Stimulated activated CD4-positive, alpha-beta T cell treated with anti-CD3 and anti-CD28 coated beads, Interleukin-1b, Interleukin-23, amount 100 ng/mL, for 24 hours (primary cell): Measurements from ENCODE around the gene RFX4.
"Not testable (repeated sequence)": the region's sequence is repeated elsewhere in the genome, so short reads cannot be mapped to it uniquely, and the experiment has no call there.

Source experiments
- DNase-seq, 4 experiments: peaks; one replicate each; pipeline ENCODE4 v3.0.0-alpha.2; 2020; ENCODE audit warnings: low read depth in 4 of 4, low spot score in 1 of 4

The RFX4 gene

GRCh38 chr12:106685381-106685780, 102.6 kb downstream of the RFX4 start:
- no peak for DNase-seq

- no peak for DNase-seq
Measured at GRCh38 chr12:106687672-106688071, 104.9 kb downstream of the RFX4 start.

- no peak for DNase-seq
Measured at GRCh38 chr12:106690569-106691305, 107.9 kb downstream of the RFX4 start.

DNA sequence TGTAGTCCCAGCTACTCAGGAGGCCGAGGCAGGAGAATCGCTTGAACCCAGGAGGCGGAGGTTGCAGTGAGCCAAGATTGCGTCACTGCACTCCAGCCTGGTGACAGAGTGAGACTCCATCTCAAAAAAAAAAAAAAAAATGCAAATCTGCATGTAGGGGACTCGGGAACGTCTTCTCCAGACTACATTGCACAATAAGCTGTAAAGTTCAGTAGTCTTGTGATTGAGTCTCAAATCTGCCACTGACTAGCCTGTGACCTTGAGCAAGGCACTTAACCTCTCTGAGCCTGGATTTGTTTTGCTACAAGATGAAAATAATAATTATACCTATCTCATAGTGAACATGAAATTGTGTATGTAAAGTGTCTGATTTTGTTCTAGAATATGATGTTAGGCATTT, 109.2 kb downstream of the RFX4 start:
- DNase-seq = not testable (repeated sequence)

DNA sequence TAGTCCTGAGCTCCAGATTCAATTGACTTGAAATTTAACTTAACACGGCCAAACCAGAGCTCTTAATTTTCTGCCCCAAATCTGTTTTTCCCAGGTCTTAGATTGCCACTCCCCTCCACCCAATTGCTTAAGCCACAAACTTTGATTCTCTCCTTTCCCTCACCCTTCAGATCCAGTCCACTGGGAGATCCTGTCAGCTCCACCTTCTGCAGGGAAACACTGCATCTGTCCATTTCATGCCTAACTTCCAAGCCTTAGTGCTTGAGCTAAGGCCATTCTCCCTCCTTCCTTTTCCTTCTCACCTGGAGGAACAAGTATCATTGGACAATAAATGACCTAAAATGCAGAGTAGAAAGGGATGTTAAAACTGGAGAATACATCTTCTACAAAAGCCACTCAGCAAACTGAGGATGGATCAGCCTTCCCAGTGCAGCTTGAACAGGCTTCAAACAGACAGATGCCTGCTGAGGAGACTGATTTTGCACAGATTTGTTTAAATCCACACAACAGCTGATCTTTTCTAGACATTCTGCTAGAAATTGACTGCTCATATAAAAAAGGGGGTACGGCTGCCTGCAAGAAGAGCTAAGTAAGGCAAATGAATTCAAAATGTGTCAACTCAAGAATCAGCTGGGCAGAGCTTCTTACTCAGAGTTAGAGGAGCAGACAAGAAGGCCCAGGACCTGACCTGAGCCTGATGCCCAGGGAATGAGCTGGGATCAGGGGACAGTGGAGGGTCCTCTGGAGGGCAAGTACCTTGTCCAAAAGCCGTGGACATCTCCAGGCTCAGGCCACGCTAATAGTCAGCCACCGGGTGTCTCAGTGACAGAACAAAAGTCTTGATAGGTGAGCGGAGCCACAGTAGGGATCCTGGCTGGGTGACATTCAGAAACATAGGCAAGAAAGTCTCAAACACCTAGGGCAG, 110.4 kb downstream of the RFX4 start:
- no peak for DNase-seq

GRCh38 chr12:106696071-106696470, 113.3 kb downstream of the RFX4 start:
- DNase-seq = no peak

- no peak for DNase-seq
Measured at GRCh38 chr12:106696681-106697417, 114.0 kb downstream of the RFX4 start.

- no peak for DNase-seq
Measured at GRCh38 chr12:106704081-106704480, 121.3 kb downstream of the RFX4 start.

DNA sequence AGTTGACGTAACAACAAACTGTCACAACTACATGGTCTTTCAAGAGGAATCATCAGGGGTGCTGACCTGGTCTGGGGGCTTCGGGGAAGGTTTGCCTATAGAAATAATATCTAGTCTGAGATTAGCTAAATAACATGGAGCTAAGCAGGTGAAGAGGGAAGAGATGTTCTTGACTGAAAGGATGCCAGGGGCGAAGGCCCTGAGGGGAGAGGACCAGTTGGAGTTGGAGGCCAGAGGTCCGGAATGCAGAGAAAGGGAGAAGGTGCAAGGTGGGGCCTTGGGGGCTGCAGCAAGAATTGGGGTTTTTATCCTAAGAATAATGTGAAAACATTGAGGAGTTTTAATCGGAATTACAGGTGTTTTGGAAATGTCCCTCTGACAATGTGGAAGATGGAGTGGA, 123.2 kb downstream of the RFX4 start:
- DNase-seq = no peak

- no peak for DNase-seq
Measured at GRCh38 chr12:106709068-106709511, 126.3 kb downstream of the RFX4 start.

DNA sequence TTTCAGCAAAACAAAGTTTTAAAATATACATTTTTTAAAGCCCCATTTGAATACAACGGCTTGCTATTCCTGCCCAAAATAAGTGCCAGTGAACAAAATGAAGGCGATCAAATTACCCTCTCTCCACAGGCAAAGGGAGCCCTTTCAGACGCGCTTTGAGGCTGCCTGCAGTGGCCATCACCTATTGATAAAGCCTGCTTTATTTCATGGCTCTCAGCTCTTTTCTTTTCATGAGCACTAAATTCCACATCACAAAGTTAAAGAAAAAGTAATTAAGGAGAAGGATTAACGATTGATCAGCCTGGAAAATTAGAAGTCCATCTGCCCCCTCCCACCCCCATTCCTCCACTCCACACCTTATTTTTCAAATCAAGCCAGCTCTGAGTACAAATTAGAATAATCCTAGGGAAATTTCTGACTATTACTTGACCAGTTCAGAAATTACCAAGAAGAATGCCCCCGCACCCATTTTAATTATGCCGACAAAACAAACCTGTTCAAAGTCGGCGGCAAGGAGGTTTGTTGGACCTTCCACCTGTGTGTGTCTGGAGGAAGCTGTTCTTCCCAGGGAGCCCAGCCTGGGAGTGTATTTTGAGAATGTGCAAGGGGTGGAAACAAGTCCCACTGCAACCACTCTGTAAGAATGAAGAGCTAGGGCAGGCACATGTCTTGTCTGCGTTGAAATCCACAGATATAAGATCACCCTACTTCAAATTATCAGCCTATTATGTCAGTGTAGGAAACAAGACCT, 127.5 kb downstream of the RFX4 start:
- DNase-seq = no peak

GRCh38 chr12:106711316-106711715, 128.5 kb downstream of the RFX4 start:
- DNase-seq = no peak

DNA sequence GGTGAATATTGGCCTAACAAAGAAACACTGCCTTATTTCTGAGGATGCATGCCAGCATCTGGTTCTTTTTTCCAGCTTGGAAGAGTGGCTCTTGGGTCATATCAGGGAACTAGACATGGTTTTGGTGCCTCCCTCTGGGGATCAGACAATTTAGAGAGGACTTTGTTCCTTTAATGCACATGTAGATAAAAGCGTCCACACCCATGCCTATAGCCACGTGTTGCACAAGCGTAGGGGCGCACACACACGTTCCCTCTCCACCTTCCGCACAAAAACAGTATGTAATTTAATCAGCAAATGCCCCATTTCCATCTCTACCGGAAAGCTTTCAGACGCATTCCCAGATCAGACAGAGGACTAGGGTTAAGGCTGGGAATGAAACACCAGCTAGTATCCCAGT, 130.0 kb downstream of the RFX4 start:
- DNase-seq = no peak

GRCh38 chr12:106714926-106715325, 132.1 kb downstream of the RFX4 start:
- no peak for DNase-seq

- DNase-seq = no peak
Measured at GRCh38 chr12:106715582-106715981, 132.8 kb downstream of the RFX4 start.

DNA sequence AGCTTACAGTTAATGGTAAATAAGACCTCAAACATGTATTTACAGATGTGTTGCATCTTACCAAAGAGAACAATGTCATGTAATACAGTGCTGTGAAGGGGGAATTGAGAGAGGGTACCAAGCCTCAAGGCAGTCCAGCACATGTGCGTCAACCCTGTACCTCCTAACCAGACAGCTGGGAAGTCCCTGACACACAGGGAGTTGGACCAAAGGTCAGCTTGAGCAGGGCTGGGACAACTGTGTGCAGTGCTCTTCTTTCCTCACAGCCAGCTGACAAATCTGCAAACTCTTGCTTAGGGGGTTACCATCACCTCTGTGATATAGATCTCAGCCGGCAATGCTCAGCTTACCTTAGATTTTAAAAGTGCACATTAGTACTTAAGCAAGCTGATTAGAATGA, 134.9 kb downstream of the RFX4 start:
- DNase-seq = no peak

GRCh38 chr12:106719879-106720278, 137.1 kb downstream of the RFX4 start:
- DNase-seq = no peak

GRCh38 chr12:106720696-106721095, 137.9 kb downstream of the RFX4 start:
- DNase-seq = no peak

DNA sequence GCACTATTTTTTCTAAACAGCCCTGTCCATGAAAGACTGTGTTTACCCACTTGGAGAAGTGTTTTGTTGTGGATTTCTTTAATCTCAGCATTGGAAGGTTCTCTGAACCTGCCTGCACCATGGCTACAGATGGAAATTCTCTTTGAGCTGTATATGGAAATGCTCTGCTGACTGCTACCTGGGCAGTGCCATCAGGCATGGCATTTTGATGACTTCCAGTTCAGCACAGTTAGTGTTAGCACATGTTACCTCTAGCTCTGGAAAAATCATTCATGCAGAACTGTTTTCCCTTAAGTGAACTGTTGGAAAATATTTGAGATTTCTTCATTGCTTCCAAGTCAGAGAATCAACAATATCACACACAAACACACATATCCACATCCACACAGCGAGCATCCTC, 139.1 kb downstream of the RFX4 start:
- no peak for DNase-seq

GRCh38 chr12:106722837-106723236, 140.0 kb downstream of the RFX4 start:
- no peak for DNase-seq

- DNase-seq = no peak
Measured at GRCh38 chr12:106723416-106723815, 140.6 kb downstream of the RFX4 start.
